Neural progenitor cell (in vitro differentiated cells): ENCODE data around the gene RIC1. TPM values are rescaled to one million over a fixed set of nuclear protein-coding genes. Genes with fewer than 3 reads are reported as not detected.

Experiments used
- DNase-seq: peaks from one replicate; pipeline ENCODE4 v3.0.0-alpha.2; 2016; ENCODE audit warnings: low spot score
- H2AFZ ChIP-seq: fragments of 200-600 bp; sonication (generic); replicated peaks from 2 replicates; pipeline ENCODE4 v1.6.1; 2016; ENCODE audit warnings: antibody characterized with exemption
- H3F3A ChIP-seq: fragments of 200-600 bp; sonication (generic); 2 replicates; pipeline ENCODE4 v1.6.1; 2016; ENCODE audit warnings: antibody characterized with exemption, low read depth
- H3K27ac ChIP-seq: fragments of 200-600 bp; sonication (generic); 2 replicates; pipeline ENCODE4 v1.5.1; 2016; ENCODE audit warnings: mild to moderate bottlenecking
- H3K27me3 ChIP-seq: fragments of 200-600 bp; sonication (generic); 2 replicates; pipeline ENCODE4 v1.6.1; 2016; ENCODE audit warnings: mild to moderate bottlenecking, moderate library complexity
- H3K36me3 ChIP-seq: fragments of 200-600 bp; sonication (generic); 2 replicates; pipeline ENCODE4 v1.5.1; 2016
- H3K4me1 ChIP-seq: fragments of 200-600 bp; sonication (generic); 2 replicates; pipeline ENCODE4 v1.6.1; 2016; ENCODE audit warnings: mixed run types
- H3K4me2 ChIP-seq: fragments of 200-600 bp; sonication (generic); 2 replicates; pipeline ENCODE4 v1.6.1; 2016
- H3K4me3 ChIP-seq: fragments of 200-600 bp; sonication (generic); 2 replicates; pipeline ENCODE4 v1.5.1; 2016
- H3K79me2 ChIP-seq: fragments of 200-600 bp; sonication (generic); 2 replicates; pipeline ENCODE4 v1.6.1; 2016; ENCODE audit warnings: low read depth
- H3K9ac ChIP-seq: fragments of 200-600 bp; sonication (generic); 2 replicates; pipeline ENCODE4 v1.6.1; 2016
- H3K9me3 ChIP-seq: fragments of 200-600 bp; sonication (generic); 2 replicates; pipeline ENCODE4 v1.5.1; 2016; ENCODE audit warnings: low read depth
- H4K20me1 ChIP-seq: fragments of 200-600 bp; sonication (generic); 2 replicates; pipeline ENCODE4 v1.6.1; 2016; ENCODE audit warnings: low read depth
- H3K27ac Mint-ChIP-seq: 3 replicates; pipeline ENCODE4 v1.8.0; 2021; ENCODE audit warnings: mixed read lengths
- H3K27me3 Mint-ChIP-seq: 2 replicates; pipeline ENCODE4 v1.8.0; 2022; ENCODE audit warnings: low read depth, mild to moderate bottlenecking, inconsistent platforms, moderate library complexity, mixed read lengths; ENCODE audit not compliant: insufficient read depth
- H3K36me3 Mint-ChIP-seq: 3 replicates; pipeline ENCODE4 v1.8.0; 2021; ENCODE audit warnings: mixed read lengths
- H3K4me1 Mint-ChIP-seq: 3 replicates; pipeline ENCODE4 v1.8.0; 2021; ENCODE audit warnings: mixed read lengths
- H3K4me3 Mint-ChIP-seq: 3 replicates; pipeline ENCODE4 v1.8.0; 2021; ENCODE audit warnings: mild to moderate bottlenecking, moderate library complexity, mixed read lengths
- H3K9me3 Mint-ChIP-seq: 3 replicates; pipeline ENCODE4 v1.8.0; 2020; ENCODE audit warnings: mixed read lengths
- CTCF ChIP-seq: fragments of 200-600 bp; sonication (generic); IDR thresholded peaks from 2 replicates; pipeline ENCODE4 v1.5.1; 2017; ENCODE audit warnings: antibody characterized with exemption, mild to moderate bottlenecking
- EZH2 ChIP-seq: fragments of 200-600 bp; sonication (generic); IDR thresholded peaks from 2 replicates; pipeline ENCODE4 v1.6.1; 2017; ENCODE audit warnings: antibody characterized with exemption, mild to moderate bottlenecking, moderate library complexity
- EZH2phosphoT487 ChIP-seq: fragments of 200-600 bp; sonication (generic); IDR thresholded peaks from 2 replicates; pipeline ENCODE4 v1.6.1; 2017; ENCODE audit warnings: antibody characterized with exemption
- total RNA-seq: library from RNA; depleted of rRNA; stranded (reverse); fragments of >200 nt; gene quantifications from 2 replicates; pipeline ENCODE4 v1.2.3, GENCODE V29; 2015; ENCODE audit warnings: low replicate concordance

RIC1 gene
- total RNA-seq, 1 donor from 2014 or later, result 31.9 TPM

- TF ChIP-seq EZH2 (no peak), EZH2phosphoT487 (no peak), CTCF (no peak)
- no peaks in the 10 kb centered on the region for H3K27me3 Mint-ChIP-seq
- Histone ChIP-seq H4K20me1 (no peaks in the 10 kb centered on the region), H3F3A (no peaks in the 10 kb centered on the region), H3K9ac (no peak overlapping the region), H3K4me1 (no peaks in the 10 kb centered on the region), H3K9me3 (peaks cover 13% of the 10 kb centered on the region), H3K36me3 (peaks cover 4% of the 10 kb centered on the region), H3K27me3 (no peaks in the 10 kb centered on the region), H2AFZ (no peak overlapping the region), H3K79me2 (no peaks in the 10 kb centered on the region), H3K4me3 (no peak overlapping the region), H3K4me2 (no peak overlapping the region), H3K27ac (no peak overlapping the region)
- H3K27ac Mint-ChIP-seq, result no peak overlapping the region
- no peak for DNase-seq
- H3K4me3 Mint-ChIP-seq, result no peak overlapping the region
- no peaks in the 10 kb centered on the region for H3K4me1 Mint-ChIP-seq
- peaks cover 34% of the 10 kb centered on the region for H3K36me3 Mint-ChIP-seq
- peaks cover 35% of the 10 kb centered on the region for H3K9me3 Mint-ChIP-seq
Observed at GRCh38 chr9:5783982-5784381, 155.1 kb downstream of the RIC1 start.

DNA sequence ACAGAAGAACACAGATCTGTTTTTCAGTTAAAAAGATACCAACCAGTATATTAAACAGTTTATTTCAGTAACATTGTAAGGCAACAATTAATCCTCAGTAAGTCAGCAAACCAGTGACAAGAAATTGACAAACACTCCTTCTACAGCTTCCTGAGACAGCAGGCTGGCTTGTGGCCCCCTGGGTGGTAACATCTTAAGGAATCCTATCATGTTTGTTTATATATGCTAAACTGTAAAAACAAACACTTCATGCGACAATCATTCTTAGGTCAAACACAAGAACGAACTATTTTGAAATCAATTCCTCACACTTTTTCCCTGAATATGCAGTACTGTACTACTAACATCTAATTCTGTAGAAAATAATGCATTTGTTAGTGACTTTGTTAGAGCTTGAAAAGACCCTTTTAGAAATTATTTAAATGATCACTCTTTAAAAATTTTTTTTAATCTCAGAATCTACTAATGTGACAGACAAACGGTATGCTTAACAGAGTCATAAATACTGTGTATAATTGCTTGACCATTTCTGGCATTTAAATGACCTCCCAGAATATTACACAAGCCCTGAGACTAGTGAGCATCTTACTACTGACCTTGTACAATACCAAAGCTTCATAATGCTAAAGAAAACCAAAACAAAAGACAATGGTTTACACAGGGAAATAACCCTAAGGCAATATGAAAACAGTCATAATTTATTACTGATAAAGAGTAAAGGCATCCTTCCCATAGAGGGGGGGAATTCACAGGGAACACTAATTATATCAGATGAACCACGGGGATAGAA lies 155.8 kb downstream of the RIC1 start:
- no peaks in the 10 kb centered on the region for H4K20me1 ChIP-seq
- H3K27me3 ChIP-seq, result no peaks in the 10 kb centered on the region
- Mint-ChIP-seq H3K36me3 (peaks cover 35% of the 10 kb centered on the region), H3K4me1 (no peaks in the 10 kb centered on the region), H3K9me3 (peaks cover 33% of the 10 kb centered on the region), H3K27me3 (no peaks in the 10 kb centered on the region), H3K4me3 (no peak overlapping the region), H3K27ac (no peak overlapping the region)
- TF ChIP-seq EZH2 (no peak), CTCF (no peak), EZH2phosphoT487 (no peak)
- H3K27ac ChIP-seq, result no peak overlapping the region
- H2AFZ ChIP-seq, result no peak overlapping the region
- H3K36me3 ChIP-seq, result peaks cover 4% of the 10 kb centered on the region
- DNase-seq, result no peak
- no peaks in the 10 kb centered on the region for H3K4me1 ChIP-seq
- no peaks in the 10 kb centered on the region for H3F3A ChIP-seq
- no peak overlapping the region for H3K9ac ChIP-seq
- H3K4me2 ChIP-seq, result no peak overlapping the region
- H3K79me2 ChIP-seq, result no peaks in the 10 kb centered on the region
- H3K9me3 ChIP-seq, result peaks cover 13% of the 10 kb centered on the region
- H3K4me3 ChIP-seq, result no peak overlapping the region

DNA sequence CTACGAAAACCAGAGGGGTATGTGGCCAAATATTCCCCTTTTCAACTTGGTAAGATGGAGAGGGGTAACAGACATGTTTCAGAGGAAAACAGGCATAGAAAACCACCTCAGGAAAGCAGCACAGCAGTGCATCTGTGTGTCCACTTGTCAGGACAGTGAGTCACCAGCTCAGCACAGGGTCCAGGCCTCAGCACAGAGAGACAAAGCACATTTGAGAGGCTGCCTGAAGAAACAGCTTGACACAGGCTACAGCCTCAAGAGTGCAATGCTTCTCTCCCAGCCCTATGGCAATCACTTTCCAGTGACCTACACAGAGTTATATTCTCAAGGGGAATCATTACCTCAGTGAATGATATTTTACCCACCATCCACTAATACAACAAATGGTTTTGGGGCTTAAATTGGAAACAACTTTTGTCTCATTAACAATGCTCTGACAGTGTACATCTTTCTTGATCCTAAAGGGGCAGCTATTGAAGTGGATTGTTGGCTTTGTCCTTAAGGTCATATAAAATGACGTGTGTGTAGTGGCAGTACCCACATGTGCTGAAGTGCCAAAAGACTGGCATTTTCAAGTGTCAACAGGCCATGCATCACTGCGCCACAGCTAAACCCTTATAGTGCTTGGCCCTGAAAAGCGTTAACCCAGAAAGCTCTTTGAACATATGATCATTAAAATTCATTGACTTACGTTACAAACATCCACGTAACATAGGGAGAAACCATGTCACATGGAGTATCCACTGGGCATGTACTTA lies 157.6 kb downstream of the RIC1 start:
- Mint-ChIP-seq H3K27me3 (no peaks in the 10 kb centered on the region), H3K27ac (no peak overlapping the region), H3K4me3 (no peak overlapping the region), H3K4me1 (no peaks in the 10 kb centered on the region), H3K9me3 (peaks cover 18% of the 10 kb centered on the region), H3K36me3 (peaks cover 22% of the 10 kb centered on the region)
- TF ChIP-seq CTCF (no peak), EZH2phosphoT487 (no peak), EZH2 (no peak)
- H3F3A ChIP-seq, result no peaks in the 10 kb centered on the region
- DNase-seq, result no peak
- no peaks in the 10 kb centered on the region for H4K20me1 ChIP-seq
- H3K4me3 ChIP-seq, result no peak overlapping the region
- no peaks in the 10 kb centered on the region for H3K36me3 ChIP-seq
- peaks cover 13% of the 10 kb centered on the region for H3K9me3 ChIP-seq
- no peak overlapping the region for H3K9ac ChIP-seq
- no peak overlapping the region for H3K4me2 ChIP-seq
- H3K79me2 ChIP-seq, result no peaks in the 10 kb centered on the region
- no peaks in the 10 kb centered on the region for H3K4me1 ChIP-seq
- H3K27me3 ChIP-seq, result no peaks in the 10 kb centered on the region
- H2AFZ ChIP-seq, result no peak overlapping the region
- no peak overlapping the region for H3K27ac ChIP-seq
